SK-N-SH treated with all-trans-retinoic acid at 6 μM for 48 hours (cell line): Measurements from ENCODE around the gene TRPV4.
A peak's percentile ranks its signal among the peaks of the same experiment; 100 is the strongest.

Source experiments
- ATAC-seq: fragments of 200-7000 bp; cut with Tn5 transposase; 3 replicates; pipeline ENCODE4 v1.9.1; 2020; ENCODE audit warnings: mild to moderate bottlenecking, moderate library complexity
- ARNTL ChIP-seq: fragments of 450-650 bp; formaldehyde crosslinking; IDR thresholded peaks from 2 replicates; pipeline ENCODE4 v1.5.0; 2020; ENCODE audit warnings: low read depth, mild to moderate bottlenecking, moderate library complexity, borderline replicate concordance
- BACH2 ChIP-seq: fragments of 250-450 bp; sonication (Bioruptor Pico); IDR thresholded peaks from 2 replicates; pipeline ENCODE4 v1.9.0; 2021; ENCODE audit warnings: mild to moderate bottlenecking, borderline replicate concordance
- CREB5 ChIP-seq: fragments of 250-450 bp; sonication (Bioruptor Pico); IDR thresholded peaks from 2 replicates; pipeline ENCODE4 v1.5.1; 2020; ENCODE audit warnings: low read depth, mild to moderate bottlenecking, moderate library complexity
- CSDC2 ChIP-seq: fragments of 250-450 bp; sonication (Bioruptor Pico); IDR thresholded peaks from 2 replicates; pipeline ENCODE4 v1.5.0; 2020; ENCODE audit warnings: mild to moderate bottlenecking, moderate library complexity
- CSRNP3 ChIP-seq: fragments of 250-450 bp; sonication (Bioruptor Pico); IDR thresholded peaks from 2 replicates; pipeline ENCODE4 v1.5.1; 2021; ENCODE audit warnings: mild to moderate bottlenecking, moderate library complexity
- ESRRG ChIP-seq: fragments of 250-450 bp; sonication (Bioruptor Pico); IDR thresholded peaks from 2 replicates; pipeline ENCODE4 v1.6.1; 2021; ENCODE audit warnings: mild to moderate bottlenecking
- GLIS3 ChIP-seq: fragments of 250-450 bp; sonication (Bioruptor Pico); IDR thresholded peaks from 2 replicates; pipeline ENCODE4 v1.5.0; 2020; ENCODE audit warnings: mild to moderate bottlenecking, moderate library complexity
- OSR1 ChIP-seq: fragments of 250-450 bp; sonication (Bioruptor Pico); IDR thresholded peaks from 2 replicates; pipeline ENCODE4 v1.8.0; 2022; ENCODE audit warnings: moderate library complexity, mild to moderate bottlenecking, inconsistent platforms
- PPARA ChIP-seq: fragments of 250-450 bp; sonication (Bioruptor Pico); IDR thresholded peaks from 2 replicates; pipeline ENCODE4 v1.5.0; 2020; ENCODE audit warnings: mild to moderate bottlenecking, borderline replicate concordance
- SNAI2 ChIP-seq: fragments of 250-450 bp; sonication (Bioruptor Pico); IDR thresholded peaks from 2 replicates; pipeline ENCODE4 v1.5.0; 2020; ENCODE audit warnings: mild to moderate bottlenecking, moderate library complexity
- TCF4 ChIP-seq: fragments of 250-450 bp; sonication (Bioruptor Pico); IDR thresholded peaks from 2 replicates; pipeline ENCODE4 v1.8.0; 2021; ENCODE audit warnings: mild to moderate bottlenecking, moderate library complexity, borderline replicate concordance
- TOX ChIP-seq: fragments of 250-450 bp; sonication (Bioruptor Pico); IDR thresholded peaks from 2 replicates; pipeline ENCODE4 v1.8.0; 2021; ENCODE audit warnings: mild to moderate bottlenecking, moderate library complexity, borderline replicate concordance
- TSHZ2 ChIP-seq: fragments of 250-450 bp; sonication (Bioruptor Pico); IDR thresholded peaks from 2 replicates; pipeline ENCODE4 v1.5.0; 2020; ENCODE audit warnings: mild to moderate bottlenecking, moderate library complexity
- ZC3H10 ChIP-seq: fragments of 250-450 bp; sonication (Bioruptor Pico); IDR thresholded peaks from 2 replicates; pipeline ENCODE4 v1.5.1; 2021; ENCODE audit warnings: mild to moderate bottlenecking, moderate library complexity
- ZFP3 ChIP-seq: fragments of 250-450 bp; sonication (Bioruptor Pico); IDR thresholded peaks from 2 replicates; pipeline ENCODE4 v1.5.0; 2020; ENCODE audit warnings: mild to moderate bottlenecking, moderate library complexity
- ZFP30 ChIP-seq: fragments of 450-650 bp; formaldehyde crosslinking; IDR thresholded peaks from 2 replicates; pipeline ENCODE4 v1.5.0; 2022; ENCODE audit warnings: mild to moderate bottlenecking, moderate library complexity
- ZNF565 ChIP-seq: fragments of 450-650 bp; formaldehyde crosslinking; conservative IDR thresholded peaks from 2 replicates; pipeline ENCODE4 v1.5.0; 2020; ENCODE audit warnings: low read depth, mild to moderate bottlenecking, moderate library complexity
- ZNF70 ChIP-seq: fragments of 450-650 bp; formaldehyde crosslinking; IDR thresholded peaks from 2 replicates; pipeline ENCODE4 v1.5.0; 2020; ENCODE audit warnings: mild to moderate bottlenecking, moderate library complexity
- ZNF8 ChIP-seq: fragments of 450-650 bp; formaldehyde crosslinking; IDR thresholded peaks from 2 replicates; pipeline ENCODE4 v1.5.0; 2020; ENCODE audit warnings: mild to moderate bottlenecking, moderate library complexity
- TF ChIP-seq, protein P1 (sequence below): fragments of 250-450 bp; sonication (Bioruptor Pico); IDR thresholded peaks from 2 replicates; pipeline ENCODE4 v1.8.0; 2021; ENCODE audit warnings: low read depth, mild to moderate bottlenecking, moderate library complexity, borderline replicate concordance
- TF ChIP-seq, protein P2 (sequence below): fragments of 250-450 bp; sonication (Bioruptor Pico); IDR thresholded peaks from 2 replicates; pipeline ENCODE4 v1.8.0; 2020; ENCODE audit warnings: mild to moderate bottlenecking, moderate library complexity, borderline replicate concordance

Gene TRPV4

DNA sequence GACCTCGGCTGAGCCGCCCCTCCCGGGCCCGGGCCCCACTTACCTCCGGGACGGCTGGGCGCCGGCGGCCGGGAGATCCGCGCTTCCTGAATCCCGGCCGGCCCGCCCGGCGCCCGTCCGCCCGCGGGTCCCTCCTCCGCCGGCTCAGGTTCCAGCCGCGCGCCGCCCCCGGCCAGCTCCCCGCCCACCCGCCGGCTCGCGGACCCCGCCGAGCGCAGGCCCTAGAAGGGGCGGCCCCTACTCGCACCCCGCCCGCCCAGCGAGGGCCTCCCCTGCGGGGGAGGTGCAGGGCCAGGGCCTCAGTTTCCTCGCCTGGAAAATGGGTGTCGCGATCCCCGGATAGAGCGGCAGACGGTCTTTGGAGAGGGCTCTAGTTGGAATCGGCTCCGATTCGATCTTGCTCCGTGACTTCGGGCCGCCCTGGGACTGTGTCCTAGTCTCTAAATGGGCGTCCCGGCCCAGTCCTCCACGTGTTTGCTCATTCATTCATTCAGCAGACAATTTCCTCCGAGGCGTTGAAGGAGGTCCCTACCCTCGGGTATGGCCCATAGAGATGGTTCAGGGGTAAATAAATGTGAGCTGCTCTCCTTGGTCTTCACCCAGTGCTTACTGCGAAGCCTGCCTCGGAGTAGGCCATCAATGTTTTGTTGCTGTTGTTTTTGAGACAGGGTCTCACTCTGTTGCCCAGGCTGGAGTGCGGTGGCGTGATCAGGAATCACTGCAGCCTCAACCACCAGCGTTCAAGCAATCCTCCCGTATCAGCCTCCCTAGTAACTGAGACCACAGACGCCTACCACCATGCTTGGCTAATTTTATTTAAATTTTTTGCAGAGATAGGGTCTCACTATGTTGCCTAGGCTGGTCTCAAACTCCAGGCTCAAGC, at the start of gene TRPV4:
Gene TRPV4 (minus strand): TSS at position 92 of the 883 bp plus-strand sequence. CDS start 18,602 bp downstream, outside the sequence.
- TF ChIP-seq ESRRG (no peak), ZNF70 (CRISPR knock-in tag) (no peak), ARNTL (CRISPR knock-in tag) (no peak), PPARA (CRISPR knock-in tag) (no peak), CSRNP3 (no peak), GLIS3 (CRISPR knock-in tag) (no peak), CREB5 (CRISPR knock-in tag) (no peak), BACH2 (CRISPR knock-in tag) (no peak), SNAI2 (CRISPR knock-in tag) (no peak)
- TF ChIP-seq, protein P1, sequence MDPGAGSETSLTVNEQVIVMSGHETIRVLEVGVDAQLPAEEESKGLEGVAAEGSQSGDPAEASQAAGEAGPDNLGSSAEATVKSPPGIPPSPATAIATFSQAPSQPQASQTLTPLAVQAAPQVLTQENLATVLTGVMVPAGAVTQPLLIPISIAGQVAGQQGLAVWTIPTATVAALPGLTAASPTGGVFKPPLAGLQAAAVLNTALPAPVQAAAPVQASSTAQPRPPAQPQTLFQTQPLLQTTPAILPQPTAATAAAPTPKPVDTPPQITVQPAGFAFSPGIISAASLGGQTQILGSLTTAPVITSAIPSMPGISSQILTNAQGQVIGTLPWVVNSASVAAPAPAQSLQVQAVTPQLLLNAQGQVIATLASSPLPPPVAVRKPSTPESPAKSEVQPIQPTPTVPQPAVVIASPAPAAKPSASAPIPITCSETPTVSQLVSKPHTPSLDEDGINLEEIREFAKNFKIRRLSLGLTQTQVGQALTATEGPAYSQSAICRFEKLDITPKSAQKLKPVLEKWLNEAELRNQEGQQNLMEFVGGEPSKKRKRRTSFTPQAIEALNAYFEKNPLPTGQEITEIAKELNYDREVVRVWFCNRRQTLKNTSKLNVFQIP (CRISPR knock-in tag) = no peak
- ATAC-seq = peak; percentile 84

- TF ChIP-seq PPARA (CRISPR knock-in tag) = no peak
- TF ChIP-seq, protein P1 (CRISPR knock-in tag) = no peak
- no peak for ATAC-seq
These were observed 48.6 kb upstream of the TRPV4 start for GRCh38 chr12:109881752-109882151.

DNA sequence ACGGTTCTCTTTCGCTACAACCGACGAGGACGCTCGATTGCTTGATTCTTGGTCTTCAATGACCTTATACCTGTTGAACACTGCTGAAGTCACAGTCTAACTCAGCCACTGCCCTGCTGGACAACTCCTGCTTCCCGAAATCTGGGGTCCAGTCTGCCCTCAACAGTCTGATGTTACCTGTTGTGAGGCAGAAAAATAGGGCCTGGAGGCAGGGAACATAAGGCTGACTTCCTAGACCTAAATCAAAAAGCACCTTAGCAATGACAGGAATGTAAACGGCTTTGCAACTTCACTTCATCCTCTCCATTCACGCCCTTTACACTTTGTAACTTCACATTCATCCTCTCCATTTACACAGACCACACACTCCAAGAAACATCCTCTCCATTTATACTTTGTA, 47.7 kb upstream of the TRPV4 start:
- peak; percentile 21 for ATAC-seq
- TF ChIP-seq ZNF70 (CRISPR knock-in tag) (no peak), TOX (CRISPR knock-in tag) (no peak), GLIS3 (CRISPR knock-in tag) (no peak), CSDC2 (CRISPR knock-in tag) (no peak), ZNF565 (no peak), ZC3H10 (CRISPR knock-in tag) (no peak), ZNF8 (no peak), TSHZ2 (CRISPR knock-in tag) (no peak), ZFP3 (CRISPR knock-in tag) (no peak), BACH2 (CRISPR knock-in tag) (no peak), CSRNP3 (no peak), ZFP30 (CRISPR knock-in tag) (no peak), TCF4 (CRISPR knock-in tag) (no peak), PPARA (CRISPR knock-in tag) (no peak), SNAI2 (CRISPR knock-in tag) (no peak), OSR1 (CRISPR knock-in tag) (no peak)
- TF ChIP-seq, protein P1 (CRISPR knock-in tag) = no peak
- TF ChIP-seq, protein P2, sequence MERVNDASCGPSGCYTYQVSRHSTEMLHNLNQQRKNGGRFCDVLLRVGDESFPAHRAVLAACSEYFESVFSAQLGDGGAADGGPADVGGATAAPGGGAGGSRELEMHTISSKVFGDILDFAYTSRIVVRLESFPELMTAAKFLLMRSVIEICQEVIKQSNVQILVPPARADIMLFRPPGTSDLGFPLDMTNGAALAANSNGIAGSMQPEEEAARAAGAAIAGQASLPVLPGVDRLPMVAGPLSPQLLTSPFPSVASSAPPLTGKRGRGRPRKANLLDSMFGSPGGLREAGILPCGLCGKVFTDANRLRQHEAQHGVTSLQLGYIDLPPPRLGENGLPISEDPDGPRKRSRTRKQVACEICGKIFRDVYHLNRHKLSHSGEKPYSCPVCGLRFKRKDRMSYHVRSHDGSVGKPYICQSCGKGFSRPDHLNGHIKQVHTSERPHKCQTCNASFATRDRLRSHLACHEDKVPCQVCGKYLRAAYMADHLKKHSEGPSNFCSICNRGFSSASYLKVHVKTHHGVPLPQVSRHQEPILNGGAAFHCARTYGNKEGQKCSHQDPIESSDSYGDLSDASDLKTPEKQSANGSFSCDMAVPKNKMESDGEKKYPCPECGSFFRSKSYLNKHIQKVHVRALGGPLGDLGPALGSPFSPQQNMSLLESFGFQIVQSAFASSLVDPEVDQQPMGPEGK (CRISPR knock-in tag) = no peak
